NCI-H748 treated with DMSO at 0.1 percent for 48 hours (cell line): ENCODE results near the gene AGT.
"Not testable (repeated sequence)": the region's sequence is repeated elsewhere in the genome, so short reads cannot be mapped to it uniquely, and the experiment has no call there.

Source experiments
- DNase-seq: peaks from one replicate; lab custom pipeline; 2025; lab: John Stamatoyannopoulos, UW

Gene AGT

GRCh38 chr1:230743899-230744298 is 30.0 kb upstream of the AGT start:
- no peak for DNase-seq

DNA sequence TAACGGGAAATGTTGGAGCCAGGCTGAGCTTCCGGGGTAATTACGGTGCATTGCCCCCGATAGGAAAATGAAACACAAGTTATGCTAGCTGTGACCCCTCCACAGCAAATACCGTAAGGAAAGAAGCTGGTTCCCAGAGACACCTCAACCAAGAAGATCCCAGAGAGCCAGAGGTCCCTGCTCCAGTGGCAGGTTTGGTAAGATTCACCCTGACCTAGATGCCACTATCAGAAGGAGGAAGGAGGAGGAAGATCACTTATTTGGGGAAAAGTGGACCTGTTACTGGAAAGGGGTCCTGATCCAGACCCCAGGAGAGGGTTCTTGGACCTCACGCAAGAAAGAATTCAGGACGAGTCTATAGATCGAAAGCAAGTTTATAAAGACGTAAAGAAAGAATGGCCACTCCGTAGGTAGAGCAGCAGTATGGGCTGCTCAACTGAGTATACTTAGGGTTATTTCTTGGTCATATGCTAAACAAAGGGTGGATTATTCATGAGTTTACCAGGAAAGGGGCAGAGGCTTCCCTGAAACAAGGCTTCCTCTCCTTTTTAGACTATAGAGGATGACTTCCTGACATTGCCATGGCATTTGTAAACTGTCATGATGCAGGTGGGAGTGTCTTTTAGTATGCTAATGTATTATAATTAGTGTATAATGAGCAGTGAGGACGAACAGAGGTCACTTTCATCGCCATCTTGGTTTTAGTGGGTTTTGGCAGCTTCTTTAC is 25.8 kb upstream of the AGT start:
- no peak for DNase-seq

DNA sequence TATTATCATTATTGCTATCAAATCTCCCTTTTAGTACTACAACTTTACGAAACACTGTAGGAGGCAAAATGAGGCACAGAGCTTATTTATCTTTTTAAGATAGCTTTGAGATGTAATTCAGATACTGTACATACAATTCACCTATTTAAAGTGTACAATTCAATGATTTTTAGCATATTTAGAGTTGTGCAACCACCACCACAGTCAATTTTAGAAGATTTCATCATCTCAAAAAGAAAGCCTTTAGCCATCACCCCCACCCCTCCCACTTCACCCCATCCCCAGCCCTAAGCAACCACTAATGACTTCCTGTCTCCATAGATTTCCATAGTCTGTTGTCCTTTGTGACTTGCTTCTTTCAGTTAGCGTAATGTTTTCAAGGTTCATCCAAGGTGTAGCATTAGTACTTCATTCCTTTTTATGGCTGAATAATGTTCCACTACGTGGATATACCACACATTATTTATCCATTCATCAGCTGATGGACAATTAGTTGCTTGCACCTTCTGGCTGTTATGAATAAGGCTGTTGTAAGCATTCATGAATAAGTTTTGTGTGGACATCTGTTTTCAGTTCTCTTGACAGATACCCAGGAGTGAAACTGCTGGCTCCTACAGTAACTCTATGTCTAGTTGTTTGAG is 23.8 kb upstream of the AGT start:
- no peak for DNase-seq

DNA sequence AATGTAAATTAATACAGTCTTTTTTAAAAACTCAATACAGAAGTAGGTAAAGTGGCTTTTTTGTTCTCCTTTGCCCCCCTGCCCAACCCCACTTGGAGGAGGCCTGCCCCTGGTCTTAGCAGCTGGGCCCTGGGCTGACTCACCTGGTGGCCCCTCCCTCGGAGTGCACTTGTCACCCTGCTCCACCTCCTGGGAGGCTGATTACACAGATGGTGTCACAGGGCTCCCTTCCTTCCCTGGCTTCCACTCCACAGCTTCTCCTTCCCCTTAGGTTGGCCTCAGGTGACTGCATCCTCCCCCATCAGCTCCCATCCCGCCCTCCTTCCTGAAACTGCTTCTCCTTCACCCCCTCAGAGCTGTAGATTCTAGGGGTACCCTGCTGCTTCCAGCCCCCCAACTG is 21.5 kb upstream of the AGT start:
- DNase-seq: no peak

DNA sequence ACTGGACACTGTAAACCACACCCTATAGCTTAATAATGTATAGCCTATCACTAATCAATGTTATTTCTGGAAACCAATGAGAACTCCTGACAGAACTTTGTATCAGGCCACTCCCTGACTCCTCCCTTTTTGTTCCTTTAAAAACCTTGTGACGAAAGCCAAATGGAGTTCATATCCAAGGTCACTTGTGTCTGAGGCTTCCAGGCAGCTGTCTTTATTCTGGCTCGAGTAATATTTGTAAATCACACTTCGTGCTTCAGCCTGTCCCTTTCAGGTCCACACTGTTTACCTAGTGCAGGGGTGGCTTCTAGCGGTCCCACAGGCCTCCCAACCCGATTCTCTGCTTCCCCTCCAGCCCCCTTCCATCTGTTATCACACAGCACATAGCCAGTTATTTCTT is 17.1 kb upstream of the AGT start:
- no peak for DNase-seq

GRCh38 chr1:230728710-230729392 is 14.9 kb upstream of the AGT start:
- DNase-seq: no peak

DNA sequence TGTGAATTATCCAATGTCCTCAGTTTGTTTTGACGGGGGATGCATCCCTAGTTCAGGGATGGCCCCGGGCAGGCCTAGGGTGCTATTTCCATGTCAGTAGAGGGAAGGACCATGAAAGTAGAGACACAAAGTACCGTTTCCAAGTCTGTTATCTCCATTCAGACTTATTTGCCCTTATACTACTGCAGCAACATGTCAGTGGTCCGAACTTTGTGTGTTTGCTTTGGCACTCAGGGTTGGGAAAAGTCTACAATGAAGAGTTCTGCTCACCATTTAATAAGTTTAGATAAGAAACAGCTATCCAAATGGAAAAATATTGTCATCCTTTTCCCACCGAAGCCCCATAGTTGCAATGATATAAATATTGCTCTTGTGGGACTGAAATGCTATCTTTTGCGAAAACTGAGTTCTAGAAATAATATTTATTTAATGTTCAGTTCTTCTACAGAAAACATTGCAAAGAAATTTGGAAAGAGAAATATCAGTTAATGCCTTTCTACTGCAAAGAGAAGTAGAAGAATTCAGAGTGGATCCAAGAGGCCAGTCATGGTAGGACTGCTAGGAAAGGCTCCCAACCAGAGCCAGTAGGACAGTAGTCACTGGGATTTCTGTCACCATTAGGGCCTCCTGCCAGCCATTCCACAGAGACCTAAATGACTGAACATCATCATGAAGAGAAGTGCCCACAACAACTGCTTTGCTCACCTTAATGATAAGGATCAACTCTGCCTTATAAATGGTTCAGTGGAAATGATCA is 11.5 kb upstream of the AGT start:
- DNase-seq: no peak

DNA sequence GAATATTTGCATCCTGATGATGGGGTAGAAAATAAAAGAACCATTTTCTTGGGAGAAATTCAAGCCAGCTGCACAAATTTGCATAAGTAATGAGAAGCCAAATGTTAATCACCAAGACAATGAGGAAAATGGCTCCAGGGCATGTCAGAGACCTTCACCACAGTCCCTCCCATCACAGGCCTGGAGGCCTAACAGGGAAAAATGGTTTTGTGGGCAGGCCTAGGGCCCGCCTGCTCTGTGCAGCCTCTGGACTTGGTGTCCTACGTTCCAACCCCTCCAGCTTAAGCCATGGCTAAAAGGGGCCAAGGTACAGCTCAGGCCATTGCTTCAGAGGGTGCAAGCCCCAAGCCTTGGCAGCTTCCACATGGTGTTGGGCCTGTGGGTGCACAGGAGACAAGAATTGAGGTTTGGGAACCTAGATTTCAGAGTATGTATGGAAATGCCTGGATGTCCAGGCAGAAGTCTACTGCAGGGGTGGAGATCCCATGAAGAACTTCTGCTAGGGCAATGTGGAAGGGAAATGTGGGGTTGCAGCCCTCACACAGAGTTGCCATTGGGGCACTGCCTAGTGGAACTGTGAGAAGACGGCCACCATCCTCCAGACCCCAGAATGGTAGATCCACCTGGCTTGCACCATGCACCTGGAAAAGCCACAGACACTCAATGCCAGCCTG is 8.1 kb upstream of the AGT start:
- DNase-seq: not testable (repeated sequence)

DNA sequence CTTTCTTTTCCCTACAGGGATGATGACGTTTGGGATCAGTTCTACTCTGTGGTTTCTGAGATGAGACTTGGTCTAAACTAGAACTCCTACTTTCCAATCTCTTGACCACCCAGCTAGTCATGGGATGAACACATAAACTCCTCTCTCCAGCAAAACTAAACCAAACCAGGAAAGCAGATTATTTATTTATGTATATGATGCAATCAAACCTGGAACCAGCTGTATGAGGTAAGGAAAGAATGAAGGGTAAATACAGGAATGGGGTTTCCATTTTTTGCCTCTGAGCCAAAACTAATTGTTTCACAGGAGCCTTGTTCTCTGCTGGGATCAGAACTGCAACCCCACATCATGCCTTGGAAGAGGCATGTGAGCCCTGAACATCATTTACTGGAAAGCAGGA is 3.3 kb upstream of the AGT start:
- DNase-seq: no peak

- DNase-seq: not testable (repeated sequence)
Measured at GRCh38 chr1:230716453-230716852, 2.5 kb upstream of the AGT start.

- no peak for DNase-seq
Measured at GRCh38 chr1:230715510-230715909, 1.6 kb upstream of the AGT start.

DNA sequence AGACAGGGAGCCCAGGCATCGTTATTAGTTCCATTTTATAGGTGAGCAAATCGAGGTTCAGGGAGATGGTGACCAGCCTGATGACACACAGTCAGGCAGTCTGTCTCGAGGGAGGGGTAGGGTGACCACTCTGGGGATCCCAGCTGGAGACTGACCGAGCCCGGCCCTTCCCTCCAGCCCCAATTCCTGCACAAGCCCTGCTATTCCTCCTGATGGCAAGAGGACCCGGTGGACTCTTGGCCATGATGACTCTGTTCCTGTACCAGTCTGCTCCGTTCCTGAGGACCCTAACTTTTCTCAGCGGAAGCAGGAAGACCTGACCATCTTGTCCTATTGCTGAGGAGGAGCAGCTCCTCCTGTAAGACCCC is 391 bp downstream of the AGT start:
- DNase-seq: no peak

- no peak for DNase-seq
Measured at GRCh38 chr1:230713138-230713537, 784 bp downstream of the AGT start.

GRCh38 chr1:230712470-230712942 is 1.4 kb downstream of the AGT start:
- no peak for DNase-seq

DNA sequence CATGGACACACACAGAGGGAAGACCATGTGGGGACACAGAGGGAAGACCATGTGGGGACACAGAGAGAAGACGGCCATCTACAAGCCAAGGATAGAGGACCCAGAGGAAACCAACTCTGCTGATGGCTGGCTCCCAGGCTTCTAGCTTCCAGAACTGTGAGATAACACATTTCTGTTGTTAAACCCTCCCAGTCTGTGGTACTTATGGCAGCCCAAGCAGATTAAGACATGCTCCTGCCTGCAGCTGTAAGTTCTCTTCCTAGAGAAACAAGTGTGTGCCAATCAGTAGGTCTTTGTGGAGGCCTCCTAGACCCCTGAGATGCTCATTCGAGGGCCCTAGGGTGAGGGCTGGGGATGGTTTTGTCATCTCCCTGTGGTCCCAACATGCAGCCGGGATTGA is 2.7 kb downstream of the AGT start:
- no peak for DNase-seq

DNA sequence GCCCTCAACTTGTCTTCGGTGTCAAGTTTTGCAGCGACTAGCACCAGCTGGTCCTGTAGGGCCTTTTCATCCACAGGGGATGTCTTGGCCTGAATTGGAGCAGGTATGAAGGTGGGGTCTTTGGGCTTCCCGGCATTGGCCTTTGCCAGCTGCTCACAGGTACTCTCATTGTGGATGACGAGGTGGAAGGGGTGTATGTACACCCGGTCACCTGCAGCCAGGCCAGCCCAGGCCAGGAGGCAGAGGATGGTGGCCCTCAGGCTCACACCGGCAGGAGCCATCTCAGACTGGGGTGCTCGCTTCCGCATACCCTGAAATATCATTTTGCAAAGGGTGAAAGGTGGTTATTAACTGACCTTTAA is 3.4 kb downstream of the AGT start:
- DNase-seq: no peak

DNA sequence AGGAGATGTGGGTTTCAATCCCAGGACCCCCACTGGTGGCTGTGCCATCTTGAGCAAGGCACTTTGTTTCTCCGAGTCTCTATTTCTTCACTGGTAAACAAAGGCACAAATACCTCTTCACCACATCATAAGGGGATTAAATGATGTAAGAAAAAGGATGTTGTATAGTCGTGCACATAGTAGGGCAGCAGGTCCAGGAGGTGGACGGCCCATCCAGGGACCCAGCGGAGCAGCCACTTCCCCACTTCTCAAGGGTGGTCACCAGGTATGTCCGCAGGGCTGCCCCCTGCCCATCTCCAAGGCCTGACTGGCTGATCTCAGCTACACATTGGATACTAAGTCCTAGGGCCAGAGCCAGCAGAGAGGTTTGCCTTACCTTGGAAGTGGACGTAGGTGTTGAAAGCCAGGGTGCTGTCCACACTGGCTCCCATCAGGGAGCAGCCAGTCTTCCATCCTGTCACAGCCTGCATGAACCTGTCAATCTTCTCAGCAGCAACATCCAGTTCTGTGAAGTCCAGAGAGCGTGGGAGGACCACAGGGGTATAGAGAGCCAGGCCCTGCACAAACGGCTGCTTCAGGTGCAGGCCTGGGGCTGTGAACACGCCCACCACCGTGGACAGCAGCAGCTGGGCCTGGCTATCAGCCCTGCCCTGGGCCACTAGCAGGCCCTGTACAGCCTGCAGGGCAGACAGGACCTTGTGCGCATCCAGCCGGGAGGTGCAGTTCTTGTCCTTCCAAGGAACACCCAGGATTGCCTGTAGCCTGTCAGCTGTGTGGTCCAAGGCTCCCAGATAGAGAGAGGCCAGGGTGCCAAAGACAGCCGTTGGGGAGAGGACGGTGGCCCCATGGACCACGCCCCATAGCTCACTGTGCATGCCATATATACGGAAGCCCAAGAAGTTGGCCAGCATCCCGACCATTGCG is 4.0 kb downstream of the AGT start:
- no peak for DNase-seq

GRCh38 chr1:230708631-230709580 is 5.0 kb downstream of the AGT start:
- DNase-seq: no peak

GRCh38 chr1:230707732-230708630 is 5.9 kb downstream of the AGT start:
- DNase-seq: no peak
